Stimulated activated naive CD8-positive, alpha-beta T cell treated with anti-CD3 and anti-CD28 coated beads, Interleukin-15, Interleukin-2, amounts not matched to agents 100 U/mL and 50 U/mL, for 24 hours (primary cell): ENCODE results near the gene CYB5R3.
"Not testable (repeated sequence)": the region's sequence is repeated elsewhere in the genome, so short reads cannot be mapped to it uniquely, and the experiment has no call there.

ENCODE experiments used
- ATAC-seq: fragments of 150-1000 bp; cut with Tn5 transposase; one replicate; pipeline ENCODE4 v1.10.0; 2021
- DNase-seq: peaks from one replicate; pipeline ENCODE4 v3.0.0; 2021

The CYB5R3 gene

GRCh38 chr22:42623301-42623751 is 25.9 kb downstream of the CYB5R3 start:
- ATAC-seq = no peak
- DNase-seq = no peak

- no peak for DNase-seq
- no peak for ATAC-seq
Observed at GRCh38 chr22:42622061-42622710, 27.0 kb downstream of the CYB5R3 start.

- DNase-seq (peak; percentile 72), ATAC-seq (peak; percentile 71)
Observed at GRCh38 chr22:42621505-42622002, 27.6 kb downstream of the CYB5R3 start.

- DNase-seq (no peak), ATAC-seq (no peak)
Observed at GRCh38 chr22:42620084-42620483, 29.1 kb downstream of the CYB5R3 start.

GRCh38 chr22:42619261-42620063 is 29.7 kb downstream of the CYB5R3 start:
- DNase-seq = no peak

GRCh38 chr22:42617155-42617983 is 31.8 kb downstream of the CYB5R3 start:
- ATAC-seq (no peak), DNase-seq (no peak)

More at GRCh38 chr22:42619261-42620063, 29.7 kb downstream of the CYB5R3 start:
- ATAC-seq = no peak

GRCh38 chr22:42615860-42616175 is 33.4 kb downstream of the CYB5R3 start:
- DNase-seq, ATAC-seq: not testable (repeated sequence)

GRCh38 chr22:42615092-42615859 is 33.9 kb downstream of the CYB5R3 start:
- DNase-seq (peak; percentile 90), ATAC-seq (peak; percentile 85)

- DNase-seq = peak; percentile 99
- ATAC-seq = peak; percentile 68
Observed at GRCh38 chr22:42614312-42615091, 34.7 kb downstream of the CYB5R3 start, which contains the start of gene POLDIP3. POLDIP3 (minus strand) TSS chr22:42614883; CDS start chr22:42614857, 26 bp downstream.

- ATAC-seq (no peak), DNase-seq (peak; percentile 27)
Observed at GRCh38 chr22:42613872-42614301, 35.3 kb downstream of the CYB5R3 start.

GRCh38 chr22:42612336-42612735 is 36.9 kb downstream of the CYB5R3 start:
- no peak for DNase-seq
- no peak for ATAC-seq

GRCh38 chr22:42611051-42611450 is 38.1 kb downstream of the CYB5R3 start:
- no peak for DNase-seq
- ATAC-seq = no peak

- DNase-seq (no peak), ATAC-seq (no peak)
Observed at GRCh38 chr22:42610186-42610585, 39.0 kb downstream of the CYB5R3 start.

- DNase-seq = no peak
- peak; percentile 81 for ATAC-seq
Observed at GRCh38 chr22:42608823-42609361, 40.3 kb downstream of the CYB5R3 start.

- ATAC-seq (no peak), DNase-seq (no peak)
Observed at GRCh38 chr22:42608136-42608822, 40.9 kb downstream of the CYB5R3 start.

GRCh38 chr22:42607641-42608040 is 41.6 kb downstream of the CYB5R3 start:
- ATAC-seq, DNase-seq: not testable (repeated sequence)

GRCh38 chr22:42604403-42604802 is 44.8 kb downstream of the CYB5R3 start:
- ATAC-seq (no peak), DNase-seq (no peak)

GRCh38 chr22:42603427-42603826 is 45.8 kb downstream of the CYB5R3 start:
- DNase-seq (no peak), ATAC-seq (no peak)

- ATAC-seq (no peak), DNase-seq (no peak)
Observed at GRCh38 chr22:42602470-42602869, 46.7 kb downstream of the CYB5R3 start.
